GM12878 (cell line): Measurements from ENCODE around the gene TFDP1. TPM values are rescaled to one million over a fixed set of nuclear protein-coding genes. Genes with fewer than 3 reads are reported as not detected.

Experiments used
- ATAC-seq: fragments of 200-7000 bp; cut with Tn5 transposase; 3 replicates; pipeline ENCODE4 v1.9.1; 2020; ENCODE audit warnings: mild to moderate bottlenecking, moderate library complexity
- BruUV-seq: library from RNA; stranded (reverse); fragments of 400-500 nt; replicated peaks from 2 replicates; lab custom pipeline; 2021; lab: Mats Ljungman, UMichigan
- CTCF ChIA-PET: fragments of 300-600 bp; sonication (Branson Sonifier 250); formaldehyde crosslinking; extraction: SDS; loops from one replicate; lab custom pipeline; 2021; ENCODE audit warnings: inconsistent platforms; lab: Yijun Ruan, JAX
- POLR2A ChIA-PET: fragments of 350-600 bp; formaldehyde crosslinking; extraction: SDS; loops from one replicate; lab custom pipeline; 2021; ENCODE audit warnings: inconsistent platforms; lab: Charles Lee
- RAD21 ChIA-PET: fragments of 300-600 bp; sonication (Branson Sonifier 250); formaldehyde crosslinking; loops from one replicate; lab custom pipeline; 2023; ENCODE audit warnings: antibody characterized with exemption; ENCODE audit not compliant: unreplicated experiment; lab: Charles Lee
- SMC1A ChIA-PET: fragments of 300-600 bp; sonication (Branson Sonifier 250); formaldehyde crosslinking; loops from one replicate; lab custom pipeline; 2023; ENCODE audit not compliant: unreplicated experiment, uncharacterized antibody; lab: Charles Lee
- DNase-seq: peaks from one replicate; pipeline ENCODE4 v3.0.0-alpha.2; 2011; ENCODE audit warnings: low read depth, low spot score
- FAIRE-seq: peaks from 3 replicates; lab custom pipeline; 2011; peaks lifted over from hg19 to GRCh38; lab: Jason Lieb, UNC
- H2AFZ ChIP-seq: 2 replicates; pipeline ENCODE4 v1.6.0; 2011; ENCODE audit warnings: low read depth, low read length, control low read depth; ENCODE audit not compliant: control insufficient read depth
- H3K27ac ChIP-seq: 2 replicates; pipeline ENCODE4 v1.5.1; 2011; ENCODE audit warnings: control low read depth; ENCODE audit not compliant: control insufficient read depth, insufficient read depth
- H3K27me3 ChIP-seq, 2 experiments: replicated peaks in 1 of 2; 2 replicates each; pipeline versions ENCODE4 v1.6.0 to v1.6.1; 2011; ENCODE audit warnings: low read length in 1 of 2; ENCODE audit not compliant: control insufficient read depth in 2 of 2, insufficient read depth in 2 of 2
- H3K36me3 ChIP-seq, 2 experiments: 2 replicates each; pipeline ENCODE4 v1.5.1; 2011; ENCODE audit warnings: low read length in 1 of 2; ENCODE audit not compliant: control insufficient read depth in 2 of 2, insufficient read depth in 2 of 2
- H3K4me1 ChIP-seq: 2 replicates; pipeline ENCODE4 v1.6.1; 2011; ENCODE audit warnings: mild to moderate bottlenecking, low read length, moderate library complexity, mixed read lengths; ENCODE audit not compliant: control insufficient read depth, insufficient read depth
- H3K4me2 ChIP-seq: 2 replicates; pipeline ENCODE4 v1.6.0; 2011; ENCODE audit warnings: control low read depth; ENCODE audit not compliant: control insufficient read depth, insufficient read depth
- H3K4me3 ChIP-seq: fragments of 200-600 bp; sonication (generic); 2 replicates; pipeline ENCODE4 v1.5.1; 2016
- H3K79me2 ChIP-seq: 2 replicates; pipeline ENCODE4 v1.6.0; 2011; ENCODE audit warnings: low read length; ENCODE audit not compliant: control insufficient read depth, insufficient read depth
- H3K9ac ChIP-seq: 2 replicates; pipeline ENCODE4 v1.8.0; 2011; ENCODE audit warnings: low read length, control low read depth, mixed read lengths; ENCODE audit not compliant: control insufficient read depth, insufficient read depth
- H3K9me3 ChIP-seq: replicated peaks from 3 replicates; pipeline ENCODE4 v1.5.1; 2011; ENCODE audit warnings: mild to moderate bottlenecking, low read length; ENCODE audit not compliant: control insufficient read depth, insufficient read depth
- H4K20me1 ChIP-seq: 2 replicates; pipeline ENCODE4 v1.6.0; 2011; ENCODE audit not compliant: control insufficient read depth, insufficient read depth
- BRCA1 ChIP-seq: IDR thresholded peaks from 2 replicates; pipeline ENCODE4 v1.6.1; 2011; ENCODE audit warnings: low read depth, low read length, improper control_type of control experiment
- DPF2 ChIP-seq: fragments of 450-650 bp; IDR thresholded peaks from 2 replicates; pipeline ENCODE4 v1.6.1; 2017; ENCODE audit warnings: mild to moderate bottlenecking
- ETV6 ChIP-seq, 2 experiments: fragments of 450-650 bp in 1 of 2; IDR thresholded peaks in 1 of 2; conservative IDR thresholded peaks in 1 of 2; 2 replicates each; pipeline ENCODE4 v1.6.1; 2014; ENCODE audit warnings: antibody characterized with exemption in 1 of 2, borderline replicate concordance in 1 of 2, low read depth in 1 of 2, mild to moderate bottlenecking in 1 of 2, moderate library complexity in 1 of 2
- IRF5 ChIP-seq: fragments of 450-650 bp; IDR thresholded peaks from 2 replicates; pipeline ENCODE4 v1.6.1; 2017; ENCODE audit warnings: borderline replicate concordance
- JUNB ChIP-seq: IDR thresholded peaks from 2 replicates; pipeline ENCODE4 v1.6.1; 2016; ENCODE audit warnings: antibody characterized with exemption, mild to moderate bottlenecking
- NFIC ChIP-seq: IDR thresholded peaks from 2 replicates; pipeline ENCODE4 v1.6.1; 2012; ENCODE audit warnings: low read depth, mild to moderate bottlenecking, inconsistent platforms, low read length, moderate library complexity
- NR2F1 ChIP-seq: fragments of 450-650 bp; conservative IDR thresholded peaks from 2 replicates; pipeline ENCODE4 v1.6.1; 2017; ENCODE audit warnings: mild to moderate bottlenecking
- NRF1 ChIP-seq: conservative IDR thresholded peaks from 2 replicates; pipeline ENCODE4 v1.6.1; 2011; ENCODE audit warnings: mild to moderate bottlenecking, low read depth, low read length, improper control_type of control experiment
- STAT1 ChIP-seq: fragments of 450-650 bp; conservative IDR thresholded peaks from 2 replicates; pipeline ENCODE4 v1.6.1; 2014; ENCODE audit warnings: antibody characterized with exemption, mild to moderate bottlenecking
- ZBTB11 ChIP-seq: fragments of 450-650 bp; formaldehyde crosslinking; IDR thresholded peaks from 2 replicates; pipeline ENCODE4 v1.5.0; 2022; ENCODE audit warnings: mild to moderate bottlenecking, missing genetic modification characterization
- WGBS: methylation state at CpG from one replicate; pipeline ENCODE4 v1.1.6; 2016; ENCODE audit warnings: low lambda C conversion rate; ENCODE audit not compliant: insufficient replicate concordance, insufficient coverage; ENCODE audit errors: missing lambda C conversion rate; 5-methylcytosine and 5-hydroxymethylcytosine counted together
- in situ Hi-C: fragments of 300-500 bp; cut with MboI; formaldehyde crosslinking; loops from 9 replicates; pipeline ENCODE4 v1.14.3; 2018; ENCODE audit warnings: mixed read lengths
- intact Hi-C: fragments of 100-400 bp; cut with micrococcal nuclease; formaldehyde crosslinking; loops from one replicate; pipeline ENCODE4 v1.14.2; 2022; ENCODE audit not compliant: unreplicated experiment
- polyA plus RNA-seq, 11 experiments: library from polyadenylated mRNA; depleted of rRNA in 4 of 11; unstranded in 6 of 11; stranded (reverse) in 5 of 11; fragments of >200 nt; fragmentation: Nextera tagmentation in 4 of 11; fragmentation: Illumina TruSeq in 1 of 11; extraction: Ambion mirVana in 4 of 11; extraction: Trizol in 1 of 11; gene quantifications; 1 replicate in 1 of 11; 2 replicates in 10 of 11; pipeline versions ENCODE4 v1.2.1 to v1.2.3, GENCODE V29; 2011 to 2016; ENCODE audit warnings: inconsistent platforms in 2 of 11, missing spikeins in 2 of 11, low read depth in 1 of 11
- total RNA-seq, 4 experiments: library from RNA; depleted of rRNA in 3 of 4; stranded (reverse); fragments of >200 nt in 3 of 4; fragmentation: Illumina TruSeq in 1 of 4; extraction: Trizol in 1 of 4; gene quantifications; 2 replicates each; pipeline versions ENCODE4 v1.2.1 to v1.2.3, GENCODE V29; 2013 to 2021
- TF ChIP-seq, protein P1 (sequence below): IDR thresholded peaks from 2 replicates; pipeline ENCODE4 v1.6.1; 2012; ENCODE audit warnings: improper control_type of control experiment, low read depth, low read length; ENCODE audit not compliant: insufficient replicate concordance

TFDP1 gene
- total and polyA plus RNA-seq, 10 of the 15 experiments (the other 5 are each of a cell fraction or from before 2014, with no cell fraction given) = 37.7 to 254 (median 119) TPM

- no peak for TF ChIP-seq ZBTB11 (CRISPR knock-in tag)
- TF ChIP-seq NRF1 = no peak
- no peak for TF ChIP-seq JUNB
- TF ChIP-seq BRCA1 = no peak
- TF ChIP-seq, all 136 proteins: peak for 0
These were observed 51.2 kb downstream of the TFDP1 start (continued) for GRCh38 chr13:113635709-113636108.

GRCh38 chr13:113636266-113636963, 51.9 kb downstream of the TFDP1 start:
- no peaks in the 10 kb centered on the region for H3K27me3 ChIP-seq
- ChIA-PET RAD21 (no interaction called here), CTCF (no interaction called here), SMC1A (no interaction called here), POLR2A (no interaction called here)
- H3K79me2 ChIP-seq = no peaks in the 10 kb centered on the region
- no peak for FAIRE-seq
- no peak overlapping the region for H3K9ac ChIP-seq
- no TSS peak for BruUV-seq
- H3K9me3 ChIP-seq = no peaks in the 10 kb centered on the region
- H2AFZ ChIP-seq = no peak overlapping the region
- no peaks in the 10 kb centered on the region for H3K4me1 ChIP-seq
- no peak overlapping the region for H3K4me2 ChIP-seq
- 96% methylated on average over 24 of the region's 24 CpGs for WGBS
- DNase-seq = no peak
- intact Hi-C loops = no loop called here
- no peaks in the 10 kb centered on the region for H4K20me1 ChIP-seq
- in situ Hi-C loops = no loop called here
- H3K27ac ChIP-seq = no peak overlapping the region
- peaks cover 44 to 48% of the 10 kb centered on the region in 2 experiments for H3K36me3 ChIP-seq
- ATAC-seq = no peak
- no peak overlapping the region for H3K4me3 ChIP-seq
- TF ChIP-seq IRF5 = no peak
- TF ChIP-seq ETV6 (conservative IDR thresholded peaks at IDR 0.05 in 1 of 2, IDR thresholded peaks at IDR 0.05 in 1 of 2; ENCODE audit: borderline replicate concordance in 1 of 2, low read depth in 1 of 2) = no peak
- TF ChIP-seq STAT1 = no peak
- TF ChIP-seq DPF2 = no peak
- TF ChIP-seq BRCA1 = no peak
- no peak for TF ChIP-seq NR2F1
- TF ChIP-seq, protein P1, sequence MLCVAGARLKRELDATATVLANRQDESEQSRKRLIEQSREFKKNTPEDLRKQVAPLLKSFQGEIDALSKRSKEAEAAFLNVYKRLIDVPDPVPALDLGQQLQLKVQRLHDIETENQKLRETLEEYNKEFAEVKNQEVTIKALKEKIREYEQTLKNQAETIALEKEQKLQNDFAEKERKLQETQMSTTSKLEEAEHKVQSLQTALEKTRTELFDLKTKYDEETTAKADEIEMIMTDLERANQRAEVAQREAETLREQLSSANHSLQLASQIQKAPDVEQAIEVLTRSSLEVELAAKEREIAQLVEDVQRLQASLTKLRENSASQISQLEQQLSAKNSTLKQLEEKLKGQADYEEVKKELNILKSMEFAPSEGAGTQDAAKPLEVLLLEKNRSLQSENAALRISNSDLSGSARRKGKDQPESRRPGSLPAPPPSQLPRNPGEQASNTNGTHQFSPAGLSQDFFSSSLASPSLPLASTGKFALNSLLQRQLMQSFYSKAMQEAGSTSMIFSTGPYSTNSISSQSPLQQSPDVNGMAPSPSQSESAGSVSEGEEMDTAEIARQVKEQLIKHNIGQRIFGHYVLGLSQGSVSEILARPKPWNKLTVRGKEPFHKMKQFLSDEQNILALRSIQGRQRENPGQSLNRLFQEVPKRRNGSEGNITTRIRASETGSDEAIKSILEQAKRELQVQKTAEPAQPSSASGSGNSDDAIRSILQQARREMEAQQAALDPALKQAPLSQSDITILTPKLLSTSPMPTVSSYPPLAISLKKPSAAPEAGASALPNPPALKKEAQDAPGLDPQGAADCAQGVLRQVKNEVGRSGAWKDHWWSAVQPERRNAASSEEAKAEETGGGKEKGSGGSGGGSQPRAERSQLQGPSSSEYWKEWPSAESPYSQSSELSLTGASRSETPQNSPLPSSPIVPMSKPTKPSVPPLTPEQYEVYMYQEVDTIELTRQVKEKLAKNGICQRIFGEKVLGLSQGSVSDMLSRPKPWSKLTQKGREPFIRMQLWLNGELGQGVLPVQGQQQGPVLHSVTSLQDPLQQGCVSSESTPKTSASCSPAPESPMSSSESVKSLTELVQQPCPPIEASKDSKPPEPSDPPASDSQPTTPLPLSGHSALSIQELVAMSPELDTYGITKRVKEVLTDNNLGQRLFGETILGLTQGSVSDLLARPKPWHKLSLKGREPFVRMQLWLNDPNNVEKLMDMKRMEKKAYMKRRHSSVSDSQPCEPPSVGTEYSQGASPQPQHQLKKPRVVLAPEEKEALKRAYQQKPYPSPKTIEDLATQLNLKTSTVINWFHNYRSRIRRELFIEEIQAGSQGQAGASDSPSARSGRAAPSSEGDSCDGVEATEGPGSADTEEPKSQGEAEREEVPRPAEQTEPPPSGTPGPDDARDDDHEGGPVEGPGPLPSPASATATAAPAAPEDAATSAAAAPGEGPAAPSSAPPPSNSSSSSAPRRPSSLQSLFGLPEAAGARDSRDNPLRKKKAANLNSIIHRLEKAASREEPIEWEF = no peak
- TF ChIP-seq NFIC = no peak
